ENCODE data around the gene INPP4B.

INPP4B gene

GRCh38 chr4:142743121-142743825 is 102.8 kb downstream of the INPP4B start:
- H3K36me3 ChIP-seq (replicated peaks; ENCODE audit: low read depth, low read length): no peaks in the 10 kb centered on the region
- no peaks in the 10 kb centered on the region for H3K79me2 ChIP-seq (ENCODE audit: low read length)
- H3K9ac ChIP-seq (ENCODE audit: low read length): no peak overlapping the region
- no peaks in the 10 kb centered on the region for H3K27me3 ChIP-seq (ENCODE audit: low read depth, low read length)
- no peak overlapping the region for H3K4me3 ChIP-seq (ENCODE audit: low read length)
- H4K20me1 ChIP-seq (ENCODE audit: insufficient read depth, low read length): no peaks in the 10 kb centered on the region
- no peak overlapping the region for H2AFZ ChIP-seq (ENCODE audit: low read depth, low read length)
- TF ChIP-seq CTCF (IDR thresholded peaks at IDR 0.05; ENCODE audit: low read depth, low read length) (no peak), EZH2phosphoT487 (IDR thresholded peaks at IDR 0.05; ENCODE audit: low read depth) (no peak)
- H3K4me2 ChIP-seq (ENCODE audit: low read length): no peak overlapping the region
- H3K4me1 ChIP-seq (ENCODE audit: low read length): no peaks in the 10 kb centered on the region
- H3K27ac ChIP-seq (ENCODE audit: low read length): no peak overlapping the region
- peaks cover 6% of the 10 kb centered on the region; the same call in 1 of the 2 replicates for H3K9me3 ChIP-seq (ENCODE audit: insufficient read depth, low read length)

- no peak overlapping the region for H3K4me2 ChIP-seq (ENCODE audit: low read length)
Observed at GRCh38 chr4:142741995-142742394, 104.1 kb downstream of the INPP4B start.

GRCh38 chr4:142728233-142728632 is 117.9 kb downstream of the INPP4B start:
- no peaks in the 10 kb centered on the region for H4K20me1 ChIP-seq (ENCODE audit: insufficient read depth, low read length)
- H3K9me3 ChIP-seq (ENCODE audit: insufficient read depth, low read length): no peaks in the 10 kb centered on the region
- H3K36me3 ChIP-seq (replicated peaks; ENCODE audit: low read depth, low read length): no peaks in the 10 kb centered on the region
- no peak for TF ChIP-seq EZH2phosphoT487 (IDR thresholded peaks at IDR 0.05; ENCODE audit: low read depth)
- TF ChIP-seq CTCF (IDR thresholded peaks at IDR 0.05; ENCODE audit: low read depth, low read length): no peak
- no peak overlapping the region for H3K27ac ChIP-seq (ENCODE audit: low read length)
- H3K4me3 ChIP-seq (ENCODE audit: low read length): no peak overlapping the region
- no peak overlapping the region for H3K4me2 ChIP-seq (ENCODE audit: low read length)
- no peaks in the 10 kb centered on the region for H3K27me3 ChIP-seq (ENCODE audit: low read depth, low read length)
- H3K9ac ChIP-seq (ENCODE audit: low read length): no peak overlapping the region
- H3K4me1 ChIP-seq (ENCODE audit: low read length): no peaks in the 10 kb centered on the region
- no peaks in the 10 kb centered on the region for H3K79me2 ChIP-seq (ENCODE audit: low read length)
- H2AFZ ChIP-seq (ENCODE audit: low read depth, low read length): no peak overlapping the region

More at GRCh38 chr4:142741995-142742394, 104.1 kb downstream of the INPP4B start:
- no peak overlapping the region for H2AFZ ChIP-seq (ENCODE audit: low read depth, low read length)
- H3K79me2 ChIP-seq (ENCODE audit: low read length): no peaks in the 10 kb centered on the region
- H3K36me3 ChIP-seq (replicated peaks; ENCODE audit: low read depth, low read length): no peaks in the 10 kb centered on the region
- H4K20me1 ChIP-seq (ENCODE audit: insufficient read depth, low read length): no peaks in the 10 kb centered on the region
- peaks cover 6% of the 10 kb centered on the region; the same call in 1 of the 2 replicates for H3K9me3 ChIP-seq (ENCODE audit: insufficient read depth, low read length)
- no peak overlapping the region for H3K27ac ChIP-seq (ENCODE audit: low read length)
- H3K4me3 ChIP-seq (ENCODE audit: low read length): no peak overlapping the region
- no peaks in the 10 kb centered on the region for H3K27me3 ChIP-seq (ENCODE audit: low read depth, low read length)
- no peaks in the 10 kb centered on the region for H3K4me1 ChIP-seq (ENCODE audit: low read length)
- H3K9ac ChIP-seq (ENCODE audit: low read length): no peak overlapping the region
- TF ChIP-seq EZH2phosphoT487 (IDR thresholded peaks at IDR 0.05; ENCODE audit: low read depth) (no peak), CTCF (IDR thresholded peaks at IDR 0.05; ENCODE audit: low read depth, low read length) (peak; percentile 13; the same call in 1 of the 2 replicates)

GRCh38 chr4:142727149-142727548 is 119.0 kb downstream of the INPP4B start:
- no peak for TF ChIP-seq EZH2phosphoT487 (IDR thresholded peaks at IDR 0.05; ENCODE audit: low read depth)
- TF ChIP-seq CTCF (IDR thresholded peaks at IDR 0.05; ENCODE audit: low read depth, low read length): no peak
- no peak overlapping the region for H3K4me3 ChIP-seq (ENCODE audit: low read length)
- H3K9me3 ChIP-seq (ENCODE audit: insufficient read depth, low read length): no peaks in the 10 kb centered on the region
- no peaks in the 10 kb centered on the region for H3K79me2 ChIP-seq (ENCODE audit: low read length)
- H3K27ac ChIP-seq (ENCODE audit: low read length): no peak overlapping the region
- H3K4me2 ChIP-seq (ENCODE audit: low read length): no peak overlapping the region
- H3K4me1 ChIP-seq (ENCODE audit: low read length): no peaks in the 10 kb centered on the region
- no peak overlapping the region for H3K9ac ChIP-seq (ENCODE audit: low read length)
- H3K27me3 ChIP-seq (ENCODE audit: low read depth, low read length): no peaks in the 10 kb centered on the region
- H3K36me3 ChIP-seq (replicated peaks; ENCODE audit: low read depth, low read length): no peaks in the 10 kb centered on the region
- no peaks in the 10 kb centered on the region for H4K20me1 ChIP-seq (ENCODE audit: insufficient read depth, low read length)
- no peak overlapping the region for H2AFZ ChIP-seq (ENCODE audit: low read depth, low read length)
